ENCODE measurements around the gene MTMR3.
A peak's percentile ranks its signal among the peaks of the same experiment; 100 is the strongest.
"Not testable (repeated sequence)": the region's sequence is repeated elsewhere in the genome, so short reads cannot be mapped to it uniquely, and the experiment has no call there.

Gene MTMR3

DNA sequence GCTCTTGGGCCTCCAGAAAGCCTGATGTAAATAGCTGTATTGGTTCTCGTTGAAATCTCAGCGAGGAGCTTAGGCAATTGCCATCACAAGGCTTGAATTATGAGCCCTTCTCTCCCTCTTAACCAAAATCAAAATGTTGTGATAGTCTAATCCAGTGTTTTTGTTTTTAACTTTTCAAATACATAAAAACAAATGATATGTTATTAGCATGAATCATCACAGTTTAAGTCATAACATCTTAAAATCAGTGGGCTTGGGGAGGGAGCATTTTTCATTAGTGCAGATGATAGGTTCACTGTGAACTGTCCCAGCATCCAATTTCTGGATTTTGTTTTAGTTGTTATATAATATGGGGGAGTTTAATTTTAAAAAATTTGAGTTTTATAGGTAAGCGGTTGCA is 148.4 kb downstream of the MTMR3 start:
- DNase-seq: no peak

DNA sequence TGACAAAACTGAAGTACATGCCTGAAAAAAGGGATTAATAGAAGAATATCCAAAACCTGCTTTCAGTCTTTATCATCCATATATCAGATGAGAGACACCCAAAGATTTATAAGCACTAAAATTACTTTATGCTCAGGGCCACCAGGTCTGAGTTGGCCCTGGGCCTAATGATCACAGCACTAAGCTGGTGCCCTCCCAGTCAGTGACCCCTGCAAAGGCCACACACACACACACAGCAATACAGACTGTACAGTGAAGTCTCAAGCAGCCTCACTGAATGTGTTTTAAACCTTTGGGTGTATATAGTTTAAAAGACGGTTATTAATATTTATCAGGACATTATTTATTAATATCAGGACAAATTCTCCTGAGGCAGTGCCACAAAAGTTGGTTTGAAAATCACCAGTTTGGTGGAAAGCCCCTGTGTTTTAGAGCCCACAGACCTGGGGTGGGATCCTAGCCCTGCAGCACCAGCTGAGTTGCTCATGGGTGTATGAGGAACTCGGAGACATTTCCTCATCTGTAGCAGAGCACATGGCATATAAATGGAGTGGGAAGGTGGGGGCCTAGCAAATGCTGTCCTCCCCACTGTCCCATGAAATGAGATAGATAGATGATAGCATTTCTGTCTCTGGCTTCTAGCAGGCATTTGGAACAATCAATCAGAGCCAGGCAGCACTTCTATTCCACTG is 148.9 kb downstream of the MTMR3 start:
- DNase-seq: no peak

- peak in 1 of 2 donors; percentile 26 for DNase-seq
Measured at GRCh38 chr22:30033137-30033536, 150.2 kb downstream of the MTMR3 start.

DNA sequence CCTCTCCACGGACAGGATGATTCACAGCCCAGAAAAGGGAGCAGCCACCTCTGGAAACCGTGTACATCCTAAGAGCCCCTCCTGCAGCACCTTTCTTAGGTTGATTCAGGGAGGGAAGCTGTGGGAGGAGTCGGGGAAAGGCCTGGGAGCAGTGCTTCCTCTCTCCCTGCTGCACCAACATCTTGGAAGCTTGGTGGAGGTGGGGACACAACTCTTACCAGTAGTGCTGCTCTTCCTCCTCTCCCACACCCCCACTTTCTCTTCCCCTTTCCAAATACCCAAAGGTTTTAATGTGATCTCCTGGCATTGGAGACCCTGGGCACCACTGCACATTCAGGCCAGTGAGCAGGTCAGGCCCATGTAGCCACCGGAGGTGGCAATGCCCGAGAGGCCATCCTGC is 150.9 kb downstream of the MTMR3 start:
- DNase-seq: no peak

DNA sequence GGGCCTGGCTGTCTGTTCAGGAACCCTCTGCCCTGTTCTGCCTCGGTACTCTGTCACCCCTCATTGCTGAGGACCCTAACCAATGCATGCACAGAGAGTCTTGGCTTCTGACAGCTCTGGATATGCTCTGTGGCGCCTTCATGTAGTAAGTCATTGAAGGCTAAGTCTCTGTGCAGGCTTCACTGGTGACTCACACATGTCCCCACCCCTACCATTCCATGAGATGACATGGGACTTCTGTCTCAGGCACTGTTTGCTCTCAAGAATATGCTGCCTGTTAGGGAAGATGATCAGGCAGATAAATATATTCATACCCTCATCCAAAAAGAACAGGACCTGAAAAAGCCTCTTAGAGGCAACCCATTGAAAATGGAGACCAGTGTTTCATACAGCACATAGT is 153.7 kb downstream of the MTMR3 start:
- no peak for DNase-seq

DNA sequence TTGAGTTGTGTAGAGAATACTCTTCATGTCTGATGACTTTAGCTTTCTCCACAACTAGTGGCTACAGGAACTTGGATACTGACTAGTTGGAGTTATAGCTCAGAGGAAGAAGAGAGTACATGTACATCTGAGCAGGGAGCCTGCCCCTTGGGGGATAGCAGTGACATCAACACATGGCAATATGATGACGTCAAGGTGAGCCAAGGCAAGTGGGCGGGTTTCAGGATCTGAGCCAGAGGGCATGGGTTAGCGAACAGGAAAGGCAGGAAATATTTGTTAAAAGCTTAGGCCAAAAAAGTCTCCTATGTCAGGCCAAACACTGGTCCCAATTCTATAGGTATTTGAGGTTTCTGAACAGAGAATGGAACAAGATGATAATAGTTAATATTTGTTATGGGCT is 155.2 kb downstream of the MTMR3 start:
- DNase-seq: no peak

GRCh38 chr22:30040499-30041260 is 157.7 kb downstream of the MTMR3 start:
- DNase-seq: no peak

DNA sequence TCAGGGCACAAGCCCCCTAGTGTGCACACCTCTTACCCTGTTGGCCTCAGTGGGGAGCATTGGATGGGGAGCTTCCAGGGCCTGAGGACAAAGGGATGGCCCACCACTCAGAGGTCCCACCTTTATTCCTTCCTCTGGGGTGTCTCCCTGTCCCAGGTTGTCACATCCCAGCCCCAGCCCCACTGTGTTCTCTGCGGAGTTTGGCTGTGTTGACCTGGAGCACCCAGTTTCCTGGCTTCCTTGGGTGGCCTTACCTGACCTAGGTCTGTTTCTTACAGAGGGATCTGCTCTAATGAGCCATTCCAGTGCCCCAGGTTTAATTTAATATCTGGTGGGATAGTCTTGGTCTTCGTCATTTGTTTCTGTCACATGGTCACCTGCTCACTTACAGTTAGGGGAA is 158.5 kb downstream of the MTMR3 start:
- no peak for DNase-seq

- no peak for DNase-seq
Measured at GRCh38 chr22:30041881-30042280, 158.9 kb downstream of the MTMR3 start.

DNA sequence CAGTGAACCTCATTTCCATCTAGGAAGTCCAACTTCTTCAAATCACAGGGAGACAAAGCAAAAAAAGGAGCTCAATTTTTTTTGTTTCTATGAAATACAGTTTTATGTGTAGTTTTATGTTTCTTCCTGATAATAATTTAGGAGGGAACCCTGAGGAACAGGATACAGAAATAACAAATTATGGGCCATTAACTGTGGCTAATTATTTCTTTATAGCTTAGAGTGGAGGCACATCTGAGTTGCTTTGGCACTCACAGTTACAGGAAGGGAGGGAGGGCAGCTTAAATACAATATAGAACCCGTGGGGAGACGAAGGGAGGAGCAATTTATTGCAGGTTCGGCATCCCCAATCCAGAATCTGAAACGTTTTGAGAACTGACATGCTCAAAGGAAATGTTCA is 160.2 kb downstream of the MTMR3 start:
- DNase-seq: no peak

- DNase-seq: no peak
Measured at GRCh38 chr22:30044369-30044768, 161.4 kb downstream of the MTMR3 start.

GRCh38 chr22:30044881-30045493 is 162.0 kb downstream of the MTMR3 start:
- no peak for DNase-seq

DNA sequence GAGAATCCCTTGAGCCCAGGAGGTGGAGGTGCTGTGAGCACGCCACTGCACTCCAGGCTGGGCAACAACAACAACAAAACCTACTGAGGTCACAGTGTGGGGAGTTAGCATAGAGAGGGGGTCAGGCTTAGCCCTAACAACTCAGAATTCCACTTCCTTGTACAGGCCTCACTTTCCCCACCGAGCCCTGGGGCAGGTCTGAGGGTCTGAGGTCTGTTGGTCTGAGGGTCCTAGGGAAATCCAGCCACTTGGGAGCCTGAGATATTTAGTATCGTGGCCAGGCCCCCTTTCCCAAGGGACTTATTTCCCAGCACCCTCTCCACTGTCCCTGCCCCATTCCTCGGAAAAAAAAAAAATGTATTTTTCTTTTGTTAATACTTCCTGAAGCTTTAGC is 162.5 kb downstream of the MTMR3 start:
- no peak for DNase-seq

DNA sequence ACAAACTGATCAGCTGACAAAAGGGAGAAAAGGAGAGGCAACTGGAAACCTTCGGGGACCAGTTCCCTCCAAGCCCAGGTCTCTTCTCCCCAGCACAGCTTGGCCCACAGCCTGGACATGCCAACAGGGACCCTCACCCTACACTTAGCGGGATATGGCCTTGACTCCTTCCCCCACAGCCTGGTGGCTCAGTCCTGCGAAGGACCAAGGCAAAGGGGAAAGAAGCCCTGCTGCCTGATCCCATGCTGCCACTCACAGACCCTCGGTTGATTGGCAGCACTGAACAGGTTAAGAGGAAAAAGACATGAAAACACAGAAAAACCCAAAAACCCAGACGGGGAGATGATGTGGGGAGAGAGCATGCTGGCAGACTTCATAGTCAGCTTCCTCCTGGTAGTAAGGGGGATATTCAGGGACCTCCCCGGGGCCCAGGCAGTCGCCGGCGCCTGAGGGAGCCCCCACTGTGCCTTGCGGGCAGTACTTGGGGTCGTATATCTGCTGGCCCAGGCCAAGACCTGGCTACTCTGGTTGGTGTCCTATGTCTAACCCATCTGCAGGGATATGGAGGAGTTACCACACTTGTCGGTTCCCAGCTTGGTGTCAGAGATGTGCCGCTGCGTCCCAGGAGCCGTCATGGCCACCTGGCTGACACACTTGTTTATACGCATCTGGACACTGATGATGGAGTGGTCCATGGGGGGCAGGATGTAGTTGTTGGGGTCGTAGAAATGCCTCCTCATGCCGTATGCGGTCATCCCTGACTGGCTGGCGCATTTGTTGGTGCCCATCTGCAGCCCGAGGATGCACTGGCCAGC is 163.1 kb downstream of the MTMR3 start:
- no peak for DNase-seq

DNA sequence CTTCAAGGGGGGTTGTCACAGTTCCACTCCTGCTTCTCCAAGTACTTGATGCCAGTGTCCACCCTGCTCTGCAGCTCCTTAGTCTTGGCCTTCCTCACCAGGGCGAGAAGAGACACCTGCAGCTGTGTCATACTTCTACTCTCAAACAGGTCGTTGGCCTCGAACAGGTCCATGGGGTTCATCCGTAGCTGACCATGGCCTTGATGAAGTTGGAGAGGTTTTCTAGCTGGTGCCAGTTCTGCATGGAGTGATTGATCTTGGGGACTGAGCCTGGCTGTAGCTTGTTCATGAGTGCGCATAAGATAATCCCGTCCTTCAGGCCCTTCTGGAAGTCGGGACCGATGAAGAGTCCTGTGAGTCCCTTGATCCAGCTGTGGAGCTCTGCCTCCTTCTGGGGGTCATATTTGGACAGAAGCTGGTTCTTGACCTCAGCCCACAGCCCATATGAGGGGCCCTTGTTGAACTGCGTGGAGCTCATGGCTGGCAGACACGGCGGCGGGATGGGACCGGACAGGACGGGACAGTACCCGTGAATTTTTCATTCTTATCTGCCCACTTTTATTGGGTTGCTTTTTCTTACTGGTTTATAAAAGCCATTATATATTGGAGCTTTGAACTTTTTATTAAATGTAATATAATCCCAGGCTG is 163.9 kb downstream of the MTMR3 start:
- no peak for DNase-seq

DNA sequence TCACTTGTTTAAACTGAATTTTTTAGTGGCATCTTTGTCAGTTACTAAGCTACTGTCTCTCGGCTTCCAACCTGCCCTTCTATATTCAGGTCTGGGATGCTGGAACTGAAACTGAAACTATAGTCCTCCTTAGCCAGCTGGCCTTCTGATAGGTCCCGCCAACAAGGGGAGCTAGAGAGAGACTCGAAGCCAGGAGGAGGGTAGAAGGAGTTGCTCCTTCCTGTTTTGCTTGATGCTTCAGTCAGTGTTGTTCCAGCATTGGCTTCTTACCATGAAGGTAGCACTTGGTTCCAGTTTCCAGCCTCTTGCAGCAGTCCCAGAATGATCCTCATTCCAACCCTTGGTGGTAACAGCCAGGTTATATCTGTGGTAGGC is 164.4 kb downstream of the MTMR3 start:
- DNase-seq: peak; percentile 56 to 74

DNA sequence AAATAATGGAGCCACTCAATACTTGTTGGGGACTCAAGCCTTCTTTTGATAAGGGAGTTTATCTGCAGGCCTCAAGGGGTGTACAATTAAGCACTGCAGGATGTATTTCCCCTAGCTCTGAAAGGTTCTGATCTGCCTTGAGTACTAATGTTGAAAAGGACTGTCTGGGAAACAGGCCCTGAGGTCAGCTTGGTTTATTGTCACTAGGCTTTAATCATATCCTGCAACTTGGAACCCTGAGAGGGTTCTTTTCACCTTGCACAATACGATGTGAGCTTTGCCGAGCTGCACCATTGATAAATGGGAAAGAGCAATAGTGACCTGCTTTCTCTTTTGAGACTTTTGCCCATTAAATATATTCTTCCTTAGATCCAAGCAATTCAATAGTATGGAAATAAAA is 165.7 kb downstream of the MTMR3 start:
- no peak for DNase-seq

DNA sequence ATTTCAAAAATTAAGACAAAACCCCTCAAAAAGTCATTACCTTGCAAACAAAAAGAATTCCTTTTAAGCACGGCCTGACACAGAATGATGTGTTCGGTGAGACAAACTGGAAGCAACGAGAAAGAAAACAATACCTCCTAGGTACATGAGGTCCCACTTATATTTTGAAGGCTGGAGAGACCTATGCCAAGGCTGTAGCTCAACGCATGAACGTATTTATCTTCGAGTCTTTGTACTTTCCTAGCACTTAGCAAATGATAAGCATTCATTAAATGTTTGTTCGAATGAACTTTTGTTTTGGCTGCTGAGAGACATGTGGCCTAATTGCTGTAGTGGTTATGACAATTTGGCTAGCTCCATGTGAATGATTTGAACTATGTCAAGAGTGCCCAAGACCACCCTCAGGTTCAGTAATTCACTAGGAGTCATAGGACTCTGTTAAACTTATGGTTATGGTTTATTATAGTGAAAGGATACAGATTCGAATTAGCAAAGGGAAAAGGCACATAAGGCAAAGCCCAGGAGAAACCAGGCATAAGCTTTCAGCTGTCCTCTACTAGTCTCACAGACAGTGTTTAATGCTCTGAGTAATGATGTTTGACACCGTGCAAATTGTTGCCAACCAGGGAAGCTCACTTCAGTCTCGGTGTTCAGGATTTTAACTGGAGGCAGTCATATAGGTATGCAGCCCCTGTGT is 171.2 kb downstream of the MTMR3 start:
- DNase-seq: no peak

DNA sequence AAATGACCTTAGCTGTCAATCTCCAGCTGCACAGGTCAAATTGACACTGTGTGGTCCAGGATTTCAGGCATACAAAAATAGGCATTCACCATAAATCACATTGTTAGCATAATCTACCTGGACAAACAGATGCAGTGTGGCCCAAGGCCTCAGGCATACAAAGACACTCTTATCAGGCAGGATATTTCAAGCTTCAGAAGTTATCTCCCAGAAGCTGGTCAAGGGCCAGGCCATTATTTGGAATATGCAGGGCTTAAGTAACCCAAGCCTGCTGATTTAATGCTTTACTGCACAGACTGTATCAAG is 171.7 kb downstream of the MTMR3 start:
- DNase-seq: no peak

GRCh38 chr22:30056015-30056414 is 173.0 kb downstream of the MTMR3 start:
- DNase-seq: no peak

GRCh38 chr22:30057375-30057774 is 174.4 kb downstream of the MTMR3 start:
- DNase-seq: no peak

DNA sequence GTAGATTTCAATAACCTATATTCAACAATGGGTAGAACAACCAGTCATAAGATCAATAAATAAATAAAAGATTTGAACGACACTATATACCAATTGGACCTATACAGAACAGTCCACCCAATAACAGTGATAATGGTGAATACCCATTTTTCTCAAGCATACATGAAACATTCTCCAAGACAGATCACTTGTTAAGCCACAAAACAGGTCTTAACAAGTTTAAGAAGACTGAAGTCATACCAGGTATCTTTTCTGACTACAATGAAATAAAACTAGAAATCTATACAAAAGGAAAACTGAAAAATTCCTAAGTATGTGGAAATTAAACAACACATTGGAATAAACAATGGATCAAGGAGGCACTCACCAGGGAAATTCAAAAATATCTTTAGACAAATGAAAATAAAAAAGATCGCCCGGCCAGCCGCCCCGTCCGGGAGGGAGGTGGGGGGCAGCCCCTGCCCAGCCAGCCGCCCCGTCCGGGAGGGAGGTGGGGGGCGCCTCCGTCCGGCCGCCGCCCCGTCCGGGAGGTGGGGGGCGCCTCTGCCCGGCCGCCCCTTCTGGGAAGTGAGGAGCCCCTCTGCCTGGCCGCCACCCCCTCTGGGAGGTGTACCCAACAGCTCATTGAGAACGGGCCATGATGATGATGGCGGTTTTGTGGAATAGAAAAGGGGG is 176.5 kb downstream of the MTMR3 start:
- DNase-seq: not testable (repeated sequence)

All from CD4-positive, alpha-beta T cell treated with Interleukin-4 for 1 hour (primary cell).